GM12873 (cell line): Measurements from ENCODE around the gene CD2AP.

ENCODE experiments used
- CTCF ChIP-seq: IDR thresholded peaks from 2 replicates; pipeline ENCODE4 v1.5.1; 2012; ENCODE audit warnings: low read depth, mild to moderate bottlenecking, moderate library complexity, low read length, control low read depth; ENCODE audit not compliant: insufficient read depth; ENCODE audit errors: missing control alignments

CD2AP gene

DNA sequence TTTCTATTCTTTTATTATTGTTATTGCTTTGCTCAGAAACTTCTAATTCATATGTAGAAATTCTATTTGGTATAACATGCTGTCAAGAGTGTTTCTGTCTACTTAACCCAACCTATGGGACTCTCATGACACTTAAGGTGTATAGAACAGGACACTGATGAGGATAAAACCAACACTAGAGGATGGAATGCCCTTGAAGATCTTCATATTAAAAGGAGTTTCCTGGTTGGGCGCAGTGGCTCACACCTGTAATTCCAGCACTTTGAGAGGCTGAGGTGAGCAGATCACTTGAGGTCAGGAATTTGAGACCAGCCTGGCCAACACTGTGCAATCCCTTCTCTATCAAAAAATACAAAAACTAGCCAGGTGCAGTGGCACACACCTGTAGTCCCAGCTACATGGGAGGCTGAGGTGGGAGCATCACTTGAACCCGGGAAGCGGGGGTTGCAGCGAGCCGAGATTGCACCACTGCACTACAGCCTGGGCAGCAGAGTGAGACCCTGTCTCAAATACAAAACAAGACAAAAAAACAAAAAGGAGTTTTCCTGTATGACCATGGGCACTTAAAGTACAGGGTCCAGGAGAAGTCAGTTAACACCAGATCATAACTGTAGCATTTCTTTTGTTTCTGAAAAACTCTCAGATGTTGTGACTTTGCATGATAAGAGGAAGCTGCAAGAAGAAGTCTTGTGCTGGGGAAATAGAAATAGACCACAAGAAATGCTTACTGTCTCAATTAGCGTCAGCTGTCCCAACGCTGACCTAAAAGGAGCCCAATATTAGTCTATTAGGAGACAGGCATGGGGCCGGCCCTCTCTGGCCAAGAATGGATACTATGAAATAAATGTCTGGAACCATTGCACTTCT is 38.9 kb upstream of the CD2AP start:
- no peak for TF ChIP-seq CTCF

- TF ChIP-seq CTCF, result no peak
Observed at GRCh38 chr6:47439348-47439668, 38.3 kb upstream of the CD2AP start.

GRCh38 chr6:47440719-47441118 is 36.9 kb upstream of the CD2AP start:
- no peak for TF ChIP-seq CTCF

DNA sequence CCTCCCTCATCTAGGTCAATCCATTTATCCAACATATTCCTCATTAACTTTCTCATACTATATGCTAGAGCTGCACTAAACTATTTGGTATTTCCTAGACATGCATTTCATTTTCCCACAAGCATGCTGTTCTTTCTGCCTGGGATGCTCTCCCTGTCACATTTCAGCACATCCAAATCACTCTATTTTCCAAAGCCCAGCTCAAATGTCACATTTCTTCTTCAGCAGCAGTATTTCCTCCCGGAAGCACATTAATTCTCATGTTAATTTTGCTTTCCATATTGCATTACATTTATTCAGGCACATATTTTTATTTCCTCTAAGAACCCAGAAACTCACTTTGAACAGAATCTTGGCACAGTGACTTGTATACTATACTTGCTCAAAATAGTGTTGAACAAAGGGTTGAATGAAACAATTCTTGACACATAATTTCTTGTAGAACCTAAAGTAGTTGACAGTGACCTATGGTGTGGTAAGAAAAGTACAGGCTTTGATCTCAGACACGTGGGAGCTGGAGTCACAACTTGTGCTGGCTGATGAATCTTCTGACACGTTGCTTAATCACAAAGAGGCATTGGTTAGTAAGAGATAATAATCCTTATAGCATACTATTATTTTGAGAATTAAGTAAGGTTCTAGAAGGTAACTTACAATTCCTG is 30.8 kb upstream of the CD2AP start:
- no peak for TF ChIP-seq CTCF

GRCh38 chr6:47447722-47448121 is 29.9 kb upstream of the CD2AP start:
- TF ChIP-seq CTCF, result no peak

DNA sequence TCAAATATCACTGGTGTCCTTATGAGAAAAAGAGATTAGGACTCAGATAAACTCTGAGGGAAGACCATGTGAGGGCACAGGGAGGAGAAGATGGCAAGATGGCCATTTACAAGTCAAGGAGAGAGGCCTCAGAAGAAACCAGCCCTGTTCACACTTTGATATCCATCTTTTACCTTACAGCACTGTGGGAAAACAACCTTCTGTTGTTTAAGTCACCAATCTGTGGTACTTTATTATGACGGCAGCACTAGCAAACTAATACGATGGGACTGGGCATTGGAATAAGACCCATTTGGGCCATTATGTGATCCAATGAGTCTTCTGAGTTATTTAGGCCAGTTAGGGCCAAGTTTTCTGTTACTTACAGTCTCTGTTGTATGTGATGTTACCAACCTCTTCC is 26.4 kb upstream of the CD2AP start:
- no peak for TF ChIP-seq CTCF

DNA sequence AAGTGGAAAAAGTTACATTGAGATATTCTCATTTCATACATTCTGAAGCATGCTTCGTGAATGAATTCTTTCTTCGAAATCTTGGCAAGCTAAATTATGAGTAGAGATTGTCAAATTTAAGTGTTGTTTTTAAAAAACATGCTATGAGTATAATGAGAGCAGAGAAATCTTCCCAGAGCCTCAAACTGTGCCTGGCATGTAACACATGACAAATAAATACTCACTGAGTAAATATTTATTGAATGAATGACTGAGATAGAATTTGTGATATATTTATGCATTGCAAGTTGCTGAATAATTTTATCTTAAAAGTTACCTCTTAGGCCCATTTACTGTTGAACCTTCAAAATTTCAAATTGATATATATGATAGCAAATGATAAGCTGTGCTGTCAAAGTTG is 24.7 kb upstream of the CD2AP start:
- TF ChIP-seq CTCF, result no peak
